ENCODE results near the gene ADGRG6. TPM values are rescaled to one million over a fixed set of nuclear protein-coding genes. Genes with fewer than 3 reads are reported as not detected.
A peak's percentile ranks its signal among the peaks of the same experiment; 100 is the strongest.

The ADGRG6 gene
- total and polyA plus RNA-seq, 2 of the 8 experiments (the other 6 are each of a cell fraction or from before 2014, with no cell fraction given) = 1.1 to 6.2 TPM

DNA sequence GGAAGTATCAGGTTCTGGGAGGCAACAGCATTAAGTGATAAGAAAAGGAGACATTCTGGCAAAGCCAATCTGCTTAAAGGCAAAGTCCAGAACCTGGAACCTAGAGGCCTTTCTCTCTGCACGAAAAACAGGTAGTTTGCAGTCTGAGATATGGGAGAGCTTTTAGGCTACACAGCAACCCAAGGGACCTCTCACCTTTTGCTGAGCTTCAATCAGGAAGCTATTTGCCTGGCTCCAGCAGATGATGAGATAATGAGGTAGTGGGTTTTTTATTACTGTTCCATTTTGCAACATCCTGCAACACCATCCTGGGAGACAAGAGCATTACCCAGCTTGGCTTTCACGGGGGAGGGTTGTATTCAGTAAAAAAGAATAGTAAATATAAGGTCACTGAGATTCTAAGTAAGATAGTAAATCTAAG, 143.1 kb downstream of the ADGRG6 start:
- FAIRE-seq = no peak
- no peak overlapping the region for H2BK12ac ChIP-seq (ENCODE audit: low read depth, low read length)
- peak overlapping the region; percentile 0; the same call in 1 of the 2 replicates for H3K18ac ChIP-seq (ENCODE audit: extremely low read depth, low read length)
- H3K79me1 ChIP-seq (ENCODE audit: low read depth, low read length) = no peaks in the 10 kb centered on the region
- no peaks in the 10 kb centered on the region for H3K36me3 ChIP-seq (ENCODE audit: control insufficient read depth in 2 of 4, insufficient read depth in 4 of 4, low read length in 3 of 4)
- H3K4me1 ChIP-seq (replicated peaks in 1 of 4; ENCODE audit: control insufficient read depth in 3 of 4, insufficient read depth in 4 of 4, low read length in 3 of 4) = peaks cover 0 to 15% (median 3%) of the 10 kb centered on the region in 4 experiments; a peak in 5 of 7 replicates
- no peak overlapping the region for H2AK5ac ChIP-seq (ENCODE audit: low read depth, low read length)
- H3K27me3 ChIP-seq (replicated peaks in 1 of 4; ENCODE audit: control insufficient read depth in 3 of 4, extremely low read depth in 1 of 4, insufficient read depth in 3 of 4, low read length in 3 of 4) = no peaks in the 10 kb centered on the region
- no peak overlapping the region for H4K5ac ChIP-seq (ENCODE audit: insufficient read length, low read depth, low read length)
- H3K4me2 ChIP-seq (ENCODE audit: insufficient read depth in 1 of 2, low read depth in 2 of 2, low read length in 2 of 2) = no peak overlapping the region
- H3K56ac ChIP-seq (replicated peaks; ENCODE audit: insufficient read length, low read depth, low read length) = no peak overlapping the region
- peak overlapping the region; percentile 20; the same call in 1 of the 2 replicates for H2AFZ ChIP-seq (ENCODE audit: low read length)
- no peaks in the 10 kb centered on the region for H3K9me3 ChIP-seq (ENCODE audit: insufficient read depth in 2 of 2, low read depth in 1 of 2, low read length in 1 of 2)
- WGBS, 2 experiments (ENCODE audit: extremely low coverage in 1 of 2, insufficient coverage in 1 of 2, insufficient read length in 1 of 2, insufficient replicate concordance in 2 of 2, low coverage in 1 of 2, low lambda C conversion rate in 2 of 2, missing lambda C conversion rate in 1 of 2) = 87% methylated on average over 2 of the region's 2 CpGs; no CpG with 5 or more reads in 1 of the 2 experiments
- no peak overlapping the region for H3K23ac ChIP-seq (ENCODE audit: insufficient read length)
- no peaks in the 10 kb centered on the region for H3K23me2 ChIP-seq (ENCODE audit: low read depth, low read length)
- CTCF ChIA-PET (ENCODE audit: partially characterized antibody) = interaction anchor here (1.0 to 1.3 kb wide), 3 partner anchors 29 to 213 kb away, joined by 3 to 8 read pairs (median 5); no protein-coding TSS in a partner anchor
- no peak overlapping the region for H4K91ac ChIP-seq (replicated peaks; ENCODE audit: insufficient read length, low read length)
- H3K4me3 ChIP-seq (ENCODE audit: extremely low read depth in 1 of 4, insufficient read depth in 2 of 4, low read depth in 3 of 4, low read length in 4 of 4) = no peak overlapping the region
- no peak for DNase-seq (ENCODE audit: low read depth in 1 of 2, low spot score in 2 of 2)
- H3K79me2 ChIP-seq (ENCODE audit: control insufficient read depth in 1 of 2, insufficient read depth in 2 of 2, low read length in 2 of 2) = no peaks in the 10 kb centered on the region
- H3K9ac ChIP-seq (replicated peaks in 1 of 4; ENCODE audit: extremely low read depth in 1 of 4, low read depth in 3 of 4, low read length in 3 of 4) = no peak overlapping the region
- H3K14ac ChIP-seq (ENCODE audit: insufficient read length) = no peak overlapping the region
- H2BK5ac ChIP-seq (ENCODE audit: low read depth, low read length) = no peak overlapping the region
- no peak overlapping the region for H4K8ac ChIP-seq (ENCODE audit: extremely low read depth, insufficient read depth, low read length)
- H4K20me1 ChIP-seq (replicated peaks in 1 of 2; ENCODE audit: control insufficient read depth in 1 of 2, insufficient read depth in 2 of 2, low read length in 2 of 2) = no peaks in the 10 kb centered on the region
- H2BK20ac ChIP-seq (ENCODE audit: low read length) = no peak overlapping the region
- H3K27ac ChIP-seq (ENCODE audit: low read depth, low read length) = no peak overlapping the region
- H2BK15ac ChIP-seq (ENCODE audit: low read length) = no peak overlapping the region
- no peak overlapping the region for H2BK120ac ChIP-seq (replicated peaks; ENCODE audit: low read depth, low read length)
- POLR2A ChIA-PET (ENCODE audit: partially characterized antibody) = no interaction called here
- H3K4ac ChIP-seq (replicated peaks; ENCODE audit: insufficient read length, low read depth, low read length) = no peak overlapping the region
- TF ChIP-seq CBX5 (IDR thresholded peaks at IDR 0.05; ENCODE audit: low read depth, low read length) = no peak
- TF ChIP-seq JUND (IDR thresholded peaks at IDR 0.05; ENCODE audit: low read length) = no peak
- no peak for TF ChIP-seq EZH2 (IDR thresholded peaks at IDR 0.05; ENCODE audit: low read depth, low read length, severe bottlenecking)
- no peak for TF ChIP-seq BRCA1 (IDR thresholded peaks at IDR 0.05; ENCODE audit: low read depth, low read length)
- TF ChIP-seq GTF2F1 (IDR thresholded peaks at IDR 0.05; ENCODE audit: borderline replicate concordance, low read depth, low read length) = no peak
- TF ChIP-seq KDM5A (IDR thresholded peaks at IDR 0.05; ENCODE audit: low read length) = no peak
- no peak for TF ChIP-seq TAF1 (IDR thresholded peaks at IDR 0.05; ENCODE audit: low read depth, low read length)
- no peak for TF ChIP-seq YY1 (IDR thresholded peaks at IDR 0.05; ENCODE audit: low read depth, low read length)
- TF ChIP-seq, protein P1, sequence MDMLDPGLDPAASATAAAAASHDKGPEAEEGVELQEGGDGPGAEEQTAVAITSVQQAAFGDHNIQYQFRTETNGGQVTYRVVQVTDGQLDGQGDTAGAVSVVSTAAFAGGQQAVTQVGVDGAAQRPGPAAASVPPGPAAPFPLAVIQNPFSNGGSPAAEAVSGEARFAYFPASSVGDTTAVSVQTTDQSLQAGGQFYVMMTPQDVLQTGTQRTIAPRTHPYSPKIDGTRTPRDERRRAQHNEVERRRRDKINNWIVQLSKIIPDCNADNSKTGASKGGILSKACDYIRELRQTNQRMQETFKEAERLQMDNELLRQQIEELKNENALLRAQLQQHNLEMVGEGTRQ (IDR thresholded peaks at IDR 0.05; ENCODE audit: low read length) = no peak
- no peak for TF ChIP-seq HDAC2 (IDR thresholded peaks at IDR 0.05; ENCODE audit: borderline replicate concordance in 1 of 2, low read depth in 2 of 2, low read length in 2 of 2)
- TF ChIP-seq SP1 (IDR thresholded peaks at IDR 0.05; ENCODE audit: low read depth, low read length) = no peak
- no peak for TF ChIP-seq FOSL1 (IDR thresholded peaks at IDR 0.05; ENCODE audit: insufficient read depth, low read depth, low read length)

Data from H1 (cell line).